Measurements from ENCODE around the gene CHST9. TPM values are rescaled to one million over a fixed set of nuclear protein-coding genes. Genes with fewer than 3 reads are reported as not detected.

Gene CHST9
- total and polyA plus RNA-seq, 2 of the 4 experiments (the other 2 are of a cell fraction) = not detected

DNA sequence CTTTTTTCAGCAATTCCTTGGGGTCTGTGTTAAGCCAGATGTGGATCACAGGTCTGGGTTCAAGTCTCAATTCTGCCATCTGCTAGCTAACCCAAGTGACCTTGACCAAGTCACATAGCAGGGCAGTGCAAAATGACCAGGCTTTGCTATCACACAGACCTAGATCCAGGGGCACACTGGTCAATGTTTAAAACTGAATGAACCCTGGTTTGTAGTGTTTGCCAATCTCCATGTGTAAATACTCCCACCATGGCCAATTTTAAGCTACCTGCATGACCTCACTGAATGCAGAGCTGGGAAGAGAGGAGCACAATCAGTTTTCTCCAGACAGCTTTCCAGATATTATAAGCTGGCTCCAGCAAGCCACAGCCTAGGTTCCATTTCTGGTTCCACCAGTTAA, 142.9 kb downstream of the CHST9 start:
- no peak overlapping the region for H2AFZ ChIP-seq (replicated peaks; ENCODE audit: low read length, poor library complexity)
- no peaks in the 10 kb centered on the region for H3K79me1 ChIP-seq (ENCODE audit: low read depth in 1 of 2, low read length in 2 of 2)
- no peak overlapping the region for H3K18ac ChIP-seq (ENCODE audit: low read depth, low read length)
- H4K91ac ChIP-seq (ENCODE audit: insufficient read depth, low read depth, low read length) = no peak overlapping the region
- no peaks in the 10 kb centered on the region for H3K4me1 ChIP-seq (ENCODE audit: control insufficient read depth, insufficient read depth, low read length)
- dilution Hi-C loops (cut with HindIII; ENCODE audit: low sequenced_read_pairs, unreplicated experiment) = no loop called here
- H2AK9ac ChIP-seq (replicated peaks; ENCODE audit: low read depth, low read length, poor library complexity) = no peak overlapping the region
- ATAC-seq (ENCODE audit: low read depth) (no peak), DNase-seq (no peak)
- H3K56ac ChIP-seq (ENCODE audit: extremely low read depth, insufficient read depth, low read length) = no peak overlapping the region
- H2BK15ac ChIP-seq (ENCODE audit: low read depth, low read length) = no peak overlapping the region
- TF ChIP-seq POLR2A (IDR thresholded peaks at IDR 0.05; ENCODE audit: low read depth, low read length) (no peak), MAZ (IDR thresholded peaks at IDR 0.05; ENCODE audit: borderline replicate concordance, low read depth, low read length) (no peak)
- H3K36me3 ChIP-seq (ENCODE audit: control insufficient read depth, insufficient read depth, low read length) = no peaks in the 10 kb centered on the region
- H3K23ac ChIP-seq (ENCODE audit: low read depth, low read length) = no peak overlapping the region
- CTCF ChIA-PET = no interaction called here
- in situ Hi-C loops (cut with MboI; ENCODE audit: low sequenced_read_pairs) = no loop called here
- no peak overlapping the region for H2BK20ac ChIP-seq (ENCODE audit: low read depth, low read length)
- no peaks in the 10 kb centered on the region for H3K9me1 ChIP-seq (ENCODE audit: insufficient read depth, low read length)
- H3K9ac ChIP-seq (ENCODE audit: low read depth, low read length) = no peak overlapping the region
- no peak overlapping the region for H2BK120ac ChIP-seq (ENCODE audit: low read depth, low read length)
- no peak overlapping the region for H3K4me2 ChIP-seq (ENCODE audit: low read depth, low read length)
- H4K20me1 ChIP-seq (ENCODE audit: insufficient read depth, low read length) = no peaks in the 10 kb centered on the region
- no peaks in the 10 kb centered on the region for H3K9me3 ChIP-seq (ENCODE audit: control insufficient read depth, insufficient read depth, low read length)
- H3K27ac ChIP-seq (ENCODE audit: insufficient read depth, low read length) = no peak overlapping the region
- H3K27me3 ChIP-seq (ENCODE audit: control insufficient read depth, insufficient read depth, low read length) = no peaks in the 10 kb centered on the region
- no peak overlapping the region for H2AK5ac ChIP-seq (ENCODE audit: low read depth, low read length)
- BruUV-seq (replicated peaks) = no TSS peak
- intact Hi-C loops (cut with micrococcal nuclease) = no loop called here
- H4K5ac ChIP-seq (ENCODE audit: low read depth, low read length) = no peak overlapping the region
- no peak overlapping the region for H3K14ac ChIP-seq (replicated peaks; ENCODE audit: low read depth, low read length)
- no peak overlapping the region for H3K4ac ChIP-seq (ENCODE audit: low read depth, low read length)
- no peak overlapping the region for H2BK5ac ChIP-seq (ENCODE audit: low read depth, low read length, poor library complexity, severe bottlenecking)
- H3K4me3 ChIP-seq (ENCODE audit: insufficient read depth, low read depth, low read length) = no peak overlapping the region
- H4K8ac ChIP-seq (ENCODE audit: low read depth in 2 of 2, low read length in 2 of 2) = no peak overlapping the region
- POLR2A ChIA-PET (ENCODE audit: unreplicated experiment) = no interaction called here

All from IMR-90 (cell line).